SU-DHL-6 (cell line): ENCODE measurements around the gene TSTD1.

Experiments used
- EZH2phosphoT487 ChIP-seq: fragments of 200-600 bp; sonication (generic), shearing (Covaris generic); conservative IDR thresholded peaks from 2 replicates; pipeline ENCODE4 v1.6.1; 2018; ENCODE audit warnings: mild to moderate bottlenecking, antibody characterized with exemption, low read length, moderate library complexity, mixed read lengths
- TF ChIP-seq, protein P1 (sequence below): fragments of 200-600 bp; sonication (generic); IDR thresholded peaks from one replicate; pipeline ENCODE4 v1.5.1; 2017; ENCODE audit warnings: antibody characterized with exemption, mild to moderate bottlenecking, low read length, moderate library complexity; ENCODE audit not compliant: insufficient read depth, poor library complexity, severe bottlenecking

DNA sequence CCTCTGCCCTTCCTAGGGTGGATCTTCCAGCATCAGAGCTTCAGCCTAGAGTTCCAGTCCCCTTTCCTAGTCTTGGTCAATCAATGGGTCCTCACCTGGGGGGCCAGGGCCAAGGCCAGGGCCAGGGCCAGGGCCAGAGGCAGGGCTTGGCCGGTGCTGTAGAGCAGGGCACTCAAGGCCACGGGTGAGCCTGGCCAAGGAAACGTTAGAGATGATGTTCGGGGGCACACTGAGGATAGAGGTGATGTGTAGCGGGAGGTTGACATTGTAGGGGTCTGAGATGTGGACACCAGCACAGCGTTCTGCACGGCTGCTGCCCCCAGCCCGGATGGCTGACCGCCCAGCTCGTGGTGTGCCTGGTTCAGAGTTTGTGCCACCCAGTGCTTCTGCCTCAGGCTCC, 12.5 kb upstream of the TSTD1 start:
- TF ChIP-seq, protein P1, sequence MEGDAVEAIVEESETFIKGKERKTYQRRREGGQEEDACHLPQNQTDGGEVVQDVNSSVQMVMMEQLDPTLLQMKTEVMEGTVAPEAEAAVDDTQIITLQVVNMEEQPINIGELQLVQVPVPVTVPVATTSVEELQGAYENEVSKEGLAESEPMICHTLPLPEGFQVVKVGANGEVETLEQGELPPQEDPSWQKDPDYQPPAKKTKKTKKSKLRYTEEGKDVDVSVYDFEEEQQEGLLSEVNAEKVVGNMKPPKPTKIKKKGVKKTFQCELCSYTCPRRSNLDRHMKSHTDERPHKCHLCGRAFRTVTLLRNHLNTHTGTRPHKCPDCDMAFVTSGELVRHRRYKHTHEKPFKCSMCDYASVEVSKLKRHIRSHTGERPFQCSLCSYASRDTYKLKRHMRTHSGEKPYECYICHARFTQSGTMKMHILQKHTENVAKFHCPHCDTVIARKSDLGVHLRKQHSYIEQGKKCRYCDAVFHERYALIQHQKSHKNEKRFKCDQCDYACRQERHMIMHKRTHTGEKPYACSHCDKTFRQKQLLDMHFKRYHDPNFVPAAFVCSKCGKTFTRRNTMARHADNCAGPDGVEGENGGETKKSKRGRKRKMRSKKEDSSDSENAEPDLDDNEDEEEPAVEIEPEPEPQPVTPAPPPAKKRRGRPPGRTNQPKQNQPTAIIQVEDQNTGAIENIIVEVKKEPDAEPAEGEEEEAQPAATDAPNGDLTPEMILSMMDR, result no peak
- TF ChIP-seq EZH2phosphoT487, result no peak
